GM19438 (cell line): ENCODE data around the gene C11orf21.
"Not testable (repeated sequence)": the region's sequence is repeated elsewhere in the genome, so short reads cannot be mapped to it uniquely, and the experiment has no call there.

Source experiments
- ATAC-seq: cut with Tn5 transposase; IDR thresholded peaks from one replicate; pipeline ENCODE4 v1.9.1; 2021; ENCODE audit warnings: low read depth; ENCODE audit not compliant: unreplicated experiment

The C11orf21 gene

GRCh38 chr11:2298131-2298794, 3.5 kb downstream of the C11orf21 start:
- no peak for ATAC-seq

GRCh38 chr11:2297623-2298030, 4.1 kb downstream of the C11orf21 start:
- no peak for ATAC-seq

- no peak for ATAC-seq
Observed at GRCh38 chr11:2296913-2297622, 4.7 kb downstream of the C11orf21 start.

- ATAC-seq = no peak
Observed at GRCh38 chr11:2295971-2296912, 5.5 kb downstream of the C11orf21 start.

- ATAC-seq = no peak
Observed at GRCh38 chr11:2294926-2295290, 6.8 kb downstream of the C11orf21 start.

GRCh38 chr11:2293984-2294925, 7.5 kb downstream of the C11orf21 start:
- ATAC-seq = no peak

- no peak for ATAC-seq
Observed at GRCh38 chr11:2293531-2293971, 8.2 kb downstream of the C11orf21 start.

- no peak for ATAC-seq
Observed at GRCh38 chr11:2290351-2290841, 11.3 kb downstream of the C11orf21 start.

- no peak for ATAC-seq
Observed at GRCh38 chr11:2289859-2290258, 11.9 kb downstream of the C11orf21 start.

- no peak for ATAC-seq
Observed at GRCh38 chr11:2289350-2289749, 12.4 kb downstream of the C11orf21 start.

GRCh38 chr11:2287091-2287490, 14.6 kb downstream of the C11orf21 start:
- no peak for ATAC-seq

- not testable (repeated sequence) for ATAC-seq
Observed at GRCh38 chr11:2286350-2286749, 15.4 kb downstream of the C11orf21 start.

- ATAC-seq = no peak
Observed at GRCh38 chr11:2280208-2280607, 21.5 kb downstream of the C11orf21 start.

GRCh38 chr11:2277933-2278523, 23.7 kb downstream of the C11orf21 start:
- ATAC-seq = no peak

GRCh38 chr11:2277008-2277346, 24.7 kb downstream of the C11orf21 start:
- no peak for ATAC-seq

- ATAC-seq = no peak
Observed at GRCh38 chr11:2276280-2277007, 25.3 kb downstream of the C11orf21 start.

GRCh38 chr11:2275334-2276279, 26.1 kb downstream of the C11orf21 start:
- ATAC-seq = no peak

GRCh38 chr11:2273771-2274170, 27.9 kb downstream of the C11orf21 start:
- ATAC-seq = no peak
